ENCODE results near the gene LIN52. TPM values are rescaled to one million over a fixed set of nuclear protein-coding genes. Genes with fewer than 3 reads are reported as not detected.

Gene LIN52
- total and polyA plus RNA-seq, 10 donors: 4.0 to 11.3 (median 8.5) TPM

DNA sequence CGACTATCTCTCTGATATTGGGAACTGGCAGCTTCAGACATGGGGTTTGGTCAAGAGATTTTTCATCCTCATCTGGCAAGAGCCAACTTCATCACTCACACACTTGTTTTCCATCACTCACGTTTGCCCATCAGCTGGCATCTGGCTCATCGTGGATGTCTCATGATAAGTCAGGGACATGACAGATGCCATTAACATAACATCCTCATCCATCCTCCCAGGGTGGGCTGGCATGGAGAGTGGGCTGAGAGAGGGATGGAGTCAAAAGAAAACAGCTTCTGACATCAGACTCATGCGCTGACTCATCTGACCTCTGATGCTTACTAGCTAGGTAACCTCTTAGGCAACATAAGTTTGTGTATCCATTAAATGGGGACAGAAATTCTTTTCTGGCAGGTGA, 152.7 kb downstream of the LIN52 start:
- intact Hi-C loops (cut with DNase I; ENCODE audit: low total_unique reads): no loop called here
- peaks cover 19 to 86% (median 52%) of the 10 kb centered on the region in 7 donors for H3K27me3 ChIP-seq (replicated peaks in 1 of 7)
- H3K4me3 ChIP-seq: no peak overlapping the region
- DNase-seq: no peak
- peaks cover 0 to 3% (median under 1%) of the 10 kb centered on the region in 8 donors for H3K9me3 ChIP-seq
- TF ChIP-seq POLR2A (IDR thresholded peaks at IDR 0.05) (no peak), POLR2AphosphoS5 (IDR thresholded peaks at IDR 0.05) (no peak)
- TF ChIP-seq, protein P1, sequence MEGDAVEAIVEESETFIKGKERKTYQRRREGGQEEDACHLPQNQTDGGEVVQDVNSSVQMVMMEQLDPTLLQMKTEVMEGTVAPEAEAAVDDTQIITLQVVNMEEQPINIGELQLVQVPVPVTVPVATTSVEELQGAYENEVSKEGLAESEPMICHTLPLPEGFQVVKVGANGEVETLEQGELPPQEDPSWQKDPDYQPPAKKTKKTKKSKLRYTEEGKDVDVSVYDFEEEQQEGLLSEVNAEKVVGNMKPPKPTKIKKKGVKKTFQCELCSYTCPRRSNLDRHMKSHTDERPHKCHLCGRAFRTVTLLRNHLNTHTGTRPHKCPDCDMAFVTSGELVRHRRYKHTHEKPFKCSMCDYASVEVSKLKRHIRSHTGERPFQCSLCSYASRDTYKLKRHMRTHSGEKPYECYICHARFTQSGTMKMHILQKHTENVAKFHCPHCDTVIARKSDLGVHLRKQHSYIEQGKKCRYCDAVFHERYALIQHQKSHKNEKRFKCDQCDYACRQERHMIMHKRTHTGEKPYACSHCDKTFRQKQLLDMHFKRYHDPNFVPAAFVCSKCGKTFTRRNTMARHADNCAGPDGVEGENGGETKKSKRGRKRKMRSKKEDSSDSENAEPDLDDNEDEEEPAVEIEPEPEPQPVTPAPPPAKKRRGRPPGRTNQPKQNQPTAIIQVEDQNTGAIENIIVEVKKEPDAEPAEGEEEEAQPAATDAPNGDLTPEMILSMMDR (IDR thresholded peaks at IDR 0.05 in 8 of 11, conservative IDR thresholded peaks at IDR 0.05 in 3 of 11): no peak
- no peak overlapping the region for H3K27ac ChIP-seq
- WGBS, 5 donors: 85 to 89% (median 86%) methylated on average over 4 of the region's 4 CpGs
- H3K4me1 ChIP-seq: peaks cover 13 to 33% (median 28%) of the 10 kb centered on the region in 6 donors
- H3K36me3 ChIP-seq: no peaks in the 10 kb centered on the region

DNA sequence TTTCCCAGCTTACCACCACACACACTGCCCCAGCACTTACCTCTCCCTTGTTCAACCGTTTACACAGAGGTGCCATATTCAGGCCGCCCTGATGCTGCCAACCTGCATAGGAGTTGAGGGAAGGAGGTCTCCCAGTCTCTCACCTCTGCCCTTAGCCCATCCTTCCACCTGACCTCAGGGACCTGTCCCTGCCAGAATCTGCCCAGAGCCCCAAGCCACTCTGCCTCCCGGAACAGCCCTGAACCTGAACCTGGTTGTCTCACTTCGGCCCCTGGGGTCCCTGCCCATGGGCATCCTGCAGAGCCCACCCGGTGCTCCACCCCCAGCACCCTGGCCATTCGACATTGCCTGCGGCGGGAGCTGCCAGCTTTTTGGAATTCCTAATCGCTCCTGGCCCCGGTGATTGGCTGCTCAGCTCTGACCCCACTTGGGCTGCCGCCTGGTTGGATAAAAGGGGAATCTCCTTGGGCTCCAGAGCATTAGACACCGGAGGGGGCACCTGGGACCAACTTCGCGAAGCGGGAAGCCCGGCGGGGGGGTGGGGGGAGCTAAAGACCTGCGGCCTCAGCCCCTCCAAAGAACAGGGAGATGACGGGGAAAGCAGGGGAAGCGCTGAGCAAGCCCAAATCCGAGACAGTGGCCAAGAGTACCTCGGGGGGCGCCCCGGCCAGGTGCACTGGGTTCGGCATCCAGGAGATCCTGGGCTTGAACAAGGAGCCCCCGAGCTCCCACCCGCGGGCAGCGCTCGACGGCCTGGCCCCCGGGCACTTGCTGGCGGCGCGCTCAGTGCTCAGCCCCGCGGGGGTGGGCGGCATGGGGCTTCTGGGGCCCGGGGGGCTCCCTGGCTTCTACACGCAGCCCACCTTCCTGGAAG, 154.5 kb downstream of the LIN52 start, which contains the start of gene VSX2:
Gene VSX2 (plus strand): TSS at position 476 of the 874 bp plus-strand sequence. CDS start 113 bp downstream, at position 589.
- Histone ChIP-seq H3K27me3 (replicated peaks in 1 of 7) (peaks cover 19 to 91% (median 65%) of the 10 kb centered on the region in 7 donors), H3K4me1 (peaks cover 13 to 33% (median 28%) of the 10 kb centered on the region in 6 donors), H3K9me3 (no peaks in the 10 kb centered on the region), H3K36me3 (no peaks in the 10 kb centered on the region), H3K27ac (no peak within 1 kb of the TSS), H3K4me3 (peak within 1 kb of the TSS; percentile 20 to 65 (median 28))
- WGBS, 5 donors: 9 to 17% (median 12%) methylated on average over 15 to 40 of the region's 40 CpGs
- DNase-seq: no peak
- intact Hi-C loops (cut with DNase I; ENCODE audit: low total_unique reads): no loop called here
- no peak for TF ChIP-seq POLR2AphosphoS5 (IDR thresholded peaks at IDR 0.05)
- TF ChIP-seq, protein P1 (IDR thresholded peaks at IDR 0.05 in 8 of 11, conservative IDR thresholded peaks at IDR 0.05 in 3 of 11): no peak
- TF ChIP-seq POLR2A (IDR thresholded peaks at IDR 0.05): no peak

DNA sequence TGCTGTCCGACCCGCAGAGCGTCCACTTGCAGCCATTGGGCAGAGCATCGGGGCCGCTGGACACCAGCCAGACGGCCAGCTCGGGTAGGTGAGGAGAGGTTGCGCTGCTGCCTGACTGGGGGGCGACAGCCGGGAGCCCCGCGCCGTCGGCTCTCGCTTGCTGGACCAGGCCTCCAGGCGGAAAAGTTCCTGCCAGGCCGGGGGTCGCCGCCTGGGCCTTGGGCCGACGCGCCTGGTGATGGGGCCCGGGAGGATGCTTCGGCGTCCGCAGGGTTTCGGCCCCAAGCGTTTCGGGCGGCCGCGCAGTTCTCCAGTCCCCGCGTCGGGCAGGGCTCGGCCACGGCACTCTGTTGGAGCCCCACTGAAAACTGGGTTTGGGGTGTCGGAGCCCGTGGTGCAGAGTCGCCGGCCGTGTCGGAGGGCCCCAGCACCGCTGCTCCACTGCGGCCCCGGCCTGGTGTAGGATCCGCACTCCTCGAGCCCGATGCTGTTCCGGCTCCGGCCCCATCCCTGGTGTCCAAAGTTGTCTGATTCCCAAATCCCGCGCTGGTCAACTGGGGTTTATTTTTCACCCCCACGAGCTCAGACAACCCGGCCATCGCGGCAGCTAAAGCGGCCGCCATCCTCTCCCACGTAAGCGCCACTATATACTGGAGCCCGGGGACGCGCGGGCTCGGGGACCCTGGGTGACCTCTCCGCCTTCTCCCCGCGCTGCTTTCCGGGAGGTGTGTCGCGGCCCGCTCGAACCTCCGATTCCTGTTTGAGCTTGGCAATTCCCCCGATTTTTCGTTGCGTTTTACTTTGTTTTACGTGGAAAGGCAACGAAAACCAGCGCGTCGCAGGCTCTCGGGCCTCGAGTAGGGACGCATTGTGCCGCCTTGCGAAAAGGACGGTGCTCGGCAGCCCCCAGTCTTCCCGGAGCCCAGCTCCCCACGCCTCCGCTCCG, 155.4 kb downstream of the LIN52 start:
- H3K27me3 ChIP-seq (replicated peaks in 1 of 7): peaks cover 19 to 93% (median 68%) of the 10 kb centered on the region in 7 donors
- WGBS, 5 donors: 4 to 6% (median 5%) methylated on average over 32 to 94 of the region's 94 CpGs
- H3K4me1 ChIP-seq: peaks cover 13 to 33% (median 28%) of the 10 kb centered on the region in 6 donors
- DNase-seq: no peak
- intact Hi-C loops (cut with DNase I; ENCODE audit: low total_unique reads): no loop called here
- no peaks in the 10 kb centered on the region for H3K9me3 ChIP-seq
- H3K36me3 ChIP-seq: no peaks in the 10 kb centered on the region
- no peak overlapping the region for H3K27ac ChIP-seq
- peak overlapping the region; percentile 20 to 65 (median 28) for H3K4me3 ChIP-seq
- TF ChIP-seq POLR2AphosphoS5 (IDR thresholded peaks at IDR 0.05) (peak in 2 of 3 donors; percentile 42 to 71), POLR2A (IDR thresholded peaks at IDR 0.05) (no peak)
- TF ChIP-seq, protein P1 (IDR thresholded peaks at IDR 0.05 in 8 of 11, conservative IDR thresholded peaks at IDR 0.05 in 3 of 11): no peak

Measured in spleen (tissue), 11 donors.